Measurements from ENCODE around the gene ADM5. TPM values are rescaled to one million over a fixed set of nuclear protein-coding genes. Genes with fewer than 3 reads are reported as not detected.

Gene ADM5
- total and polyA plus RNA-seq, 2 experiments from 2014 or later: 2.8 to 5.7 TPM

DNA sequence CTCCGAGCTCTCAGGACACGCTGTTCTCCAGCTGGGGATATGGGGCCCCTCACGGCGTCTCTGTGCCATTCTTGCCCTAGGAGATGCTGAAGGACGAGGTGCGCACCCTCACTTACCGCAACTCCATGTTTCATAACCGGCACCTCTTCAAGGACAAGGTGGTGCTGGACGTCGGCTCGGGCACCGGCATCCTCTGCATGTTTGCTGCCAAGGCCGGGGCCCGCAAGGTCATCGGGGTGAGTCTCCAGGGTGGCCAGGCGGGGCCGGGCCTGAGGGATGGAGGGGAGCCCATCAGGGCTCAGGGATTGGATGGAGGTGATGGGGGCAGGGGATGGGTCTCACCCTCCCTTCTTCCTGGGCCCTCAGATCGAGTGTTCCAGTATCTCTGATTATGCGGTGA is 7.6 kb upstream of the ADM5 start (continued):
- TF ChIP-seq ZNF331 (CRISPR knock-in tag; IDR thresholded peaks at IDR 0.05; ENCODE audit: low read depth): no peak
- TF ChIP-seq REST (IDR thresholded peaks at IDR 0.05; ENCODE audit: unreplicated experiment): no peak
- TF ChIP-seq, protein P1, sequence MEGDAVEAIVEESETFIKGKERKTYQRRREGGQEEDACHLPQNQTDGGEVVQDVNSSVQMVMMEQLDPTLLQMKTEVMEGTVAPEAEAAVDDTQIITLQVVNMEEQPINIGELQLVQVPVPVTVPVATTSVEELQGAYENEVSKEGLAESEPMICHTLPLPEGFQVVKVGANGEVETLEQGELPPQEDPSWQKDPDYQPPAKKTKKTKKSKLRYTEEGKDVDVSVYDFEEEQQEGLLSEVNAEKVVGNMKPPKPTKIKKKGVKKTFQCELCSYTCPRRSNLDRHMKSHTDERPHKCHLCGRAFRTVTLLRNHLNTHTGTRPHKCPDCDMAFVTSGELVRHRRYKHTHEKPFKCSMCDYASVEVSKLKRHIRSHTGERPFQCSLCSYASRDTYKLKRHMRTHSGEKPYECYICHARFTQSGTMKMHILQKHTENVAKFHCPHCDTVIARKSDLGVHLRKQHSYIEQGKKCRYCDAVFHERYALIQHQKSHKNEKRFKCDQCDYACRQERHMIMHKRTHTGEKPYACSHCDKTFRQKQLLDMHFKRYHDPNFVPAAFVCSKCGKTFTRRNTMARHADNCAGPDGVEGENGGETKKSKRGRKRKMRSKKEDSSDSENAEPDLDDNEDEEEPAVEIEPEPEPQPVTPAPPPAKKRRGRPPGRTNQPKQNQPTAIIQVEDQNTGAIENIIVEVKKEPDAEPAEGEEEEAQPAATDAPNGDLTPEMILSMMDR (conservative IDR thresholded peaks at IDR 0.05; ENCODE audit: low read depth in 2 of 2): no peak

DNA sequence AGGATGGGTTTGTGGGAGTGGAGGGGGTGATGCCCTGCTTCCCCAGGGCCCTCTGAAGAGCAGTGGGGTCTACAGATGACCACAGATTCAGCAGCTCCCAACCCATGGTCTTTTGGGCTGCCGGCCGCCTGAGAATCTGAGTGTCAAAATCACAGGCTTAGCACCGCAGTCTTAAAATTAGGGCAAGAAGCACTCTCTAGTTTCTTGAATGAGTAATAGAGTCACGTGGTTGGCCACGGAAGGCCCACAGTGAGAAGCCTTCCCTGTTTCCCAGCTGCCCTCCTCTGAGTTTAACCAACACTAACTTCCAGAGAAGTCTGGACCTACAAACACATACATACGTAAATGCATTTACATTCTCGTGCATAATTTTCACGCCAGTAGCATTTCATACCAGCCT is 7.1 kb upstream of the ADM5 start:
- no peak overlapping the region for H3K4me2 ChIP-seq
- H4K20me1 ChIP-seq (replicated peaks; ENCODE audit: insufficient read depth): peaks cover 57% of the 10 kb centered on the region
- DNase-seq (ENCODE audit: low spot score) (no peak), ATAC-seq (no peak)
- Mint-ChIP-seq H3K27me3 (ENCODE audit: insufficient read depth, low read depth, poor library complexity) (peaks cover 36% of the 10 kb centered on the region), H3K4me3 (no peak overlapping the region), H3K9me3 (no peaks in the 10 kb centered on the region), H3K36me3 (ENCODE audit: low read depth) (peaks cover 59% of the 10 kb centered on the region), H3K27ac (no peak overlapping the region; the same call in 1 of the 2 replicates), H3K4me1 (peaks cover 39% of the 10 kb centered on the region)
- H3K9me2 ChIP-seq (ENCODE audit: insufficient read depth): no peaks in the 10 kb centered on the region
- H3K79me2 ChIP-seq (replicated peaks; ENCODE audit: insufficient read depth): peaks cover 66% of the 10 kb centered on the region
- H2AFZ ChIP-seq: no peak overlapping the region
- H3F3A ChIP-seq (replicated peaks; ENCODE audit: low read depth): peaks cover 55% of the 10 kb centered on the region
- TF ChIP-seq EZH2 (IDR thresholded peaks at IDR 0.05; ENCODE audit: low read depth, unreplicated experiment) (no peak), REST (IDR thresholded peaks at IDR 0.05; ENCODE audit: unreplicated experiment) (no peak), STAT1 (IDR thresholded peaks at IDR 0.05; ENCODE audit: unreplicated experiment) (no peak)
- peak overlapping the region; percentile 39; the same call in 1 of the 2 replicates for H3K27ac ChIP-seq (ENCODE audit: low read depth)
- peaks cover 44% of the 10 kb centered on the region for H3K36me3 ChIP-seq (ENCODE audit: insufficient read depth)
- H3K27me3 ChIP-seq (ENCODE audit: insufficient read depth): no peaks in the 10 kb centered on the region
- peaks cover 26% of the 10 kb centered on the region for H3K4me1 ChIP-seq (ENCODE audit: insufficient read depth)
- H3K4me3 ChIP-seq: no peak overlapping the region

All from GM23338 (cell line).